Measurements from ENCODE around the gene MINDY2. TPM values are rescaled to one million over a fixed set of nuclear protein-coding genes. Genes with fewer than 3 reads are reported as not detected.

MINDY2 gene
- total RNA-seq, 4 donors from 2014 or later = 17.2 to 62.1 (median 27.7) TPM

DNA sequence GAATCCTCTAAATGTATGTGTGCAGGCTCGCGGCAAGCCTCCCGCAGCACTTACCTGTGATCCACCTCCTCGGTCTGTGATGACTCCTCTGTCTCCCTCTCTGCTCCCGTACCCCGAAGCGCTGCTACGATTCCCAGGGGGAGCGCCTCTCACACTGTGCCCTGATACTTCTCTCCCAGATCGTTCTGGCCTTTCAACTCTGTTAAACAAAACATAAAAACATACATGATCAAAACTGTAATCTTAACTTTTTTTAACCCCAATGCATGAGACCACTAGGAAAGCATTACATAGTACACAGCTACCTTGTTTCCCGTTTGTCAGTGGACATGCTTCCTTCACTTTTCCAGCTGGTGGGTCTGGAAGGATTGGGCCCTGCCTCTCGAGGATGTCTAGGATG, 115.8 kb downstream of the MINDY2 start:
- Histone ChIP-seq H3K4me1 (no peaks in the 10 kb centered on the region), H3K27me3 (no peaks in the 10 kb centered on the region), H3K36me3 (no peaks in the 10 kb centered on the region), H3K4me3 (no peak overlapping the region), H3K27ac (no peak overlapping the region), H3K9me3 (no peaks in the 10 kb centered on the region)
- intact Hi-C loops (cut with DNase I; ENCODE audit: low total_unique reads) = no loop called here
- no peak for DNase-seq
- no peak for TF ChIP-seq POLR2A (IDR thresholded peaks at IDR 0.05)
- TF ChIP-seq, protein P1, sequence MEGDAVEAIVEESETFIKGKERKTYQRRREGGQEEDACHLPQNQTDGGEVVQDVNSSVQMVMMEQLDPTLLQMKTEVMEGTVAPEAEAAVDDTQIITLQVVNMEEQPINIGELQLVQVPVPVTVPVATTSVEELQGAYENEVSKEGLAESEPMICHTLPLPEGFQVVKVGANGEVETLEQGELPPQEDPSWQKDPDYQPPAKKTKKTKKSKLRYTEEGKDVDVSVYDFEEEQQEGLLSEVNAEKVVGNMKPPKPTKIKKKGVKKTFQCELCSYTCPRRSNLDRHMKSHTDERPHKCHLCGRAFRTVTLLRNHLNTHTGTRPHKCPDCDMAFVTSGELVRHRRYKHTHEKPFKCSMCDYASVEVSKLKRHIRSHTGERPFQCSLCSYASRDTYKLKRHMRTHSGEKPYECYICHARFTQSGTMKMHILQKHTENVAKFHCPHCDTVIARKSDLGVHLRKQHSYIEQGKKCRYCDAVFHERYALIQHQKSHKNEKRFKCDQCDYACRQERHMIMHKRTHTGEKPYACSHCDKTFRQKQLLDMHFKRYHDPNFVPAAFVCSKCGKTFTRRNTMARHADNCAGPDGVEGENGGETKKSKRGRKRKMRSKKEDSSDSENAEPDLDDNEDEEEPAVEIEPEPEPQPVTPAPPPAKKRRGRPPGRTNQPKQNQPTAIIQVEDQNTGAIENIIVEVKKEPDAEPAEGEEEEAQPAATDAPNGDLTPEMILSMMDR (IDR thresholded peaks at IDR 0.05) = no peak

DNA sequence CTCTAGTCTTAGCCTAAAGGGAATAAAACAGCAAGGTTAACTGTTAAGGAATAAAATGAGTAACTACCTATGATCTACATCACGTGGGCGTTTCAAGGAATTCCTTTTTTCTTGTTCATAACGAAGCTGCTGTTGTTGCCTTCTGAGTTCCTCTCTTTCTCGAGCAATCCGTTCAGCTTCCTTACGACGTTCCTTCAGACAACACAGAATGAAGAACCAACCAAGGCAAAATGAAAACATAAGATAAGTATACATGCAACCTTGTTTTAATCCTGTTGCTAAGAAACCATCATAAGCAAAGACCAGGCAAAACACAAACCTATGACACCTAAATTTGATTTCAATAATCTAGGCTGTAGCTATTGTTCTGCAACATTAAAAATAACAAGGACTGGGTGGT, 118.3 kb downstream of the MINDY2 start:
- Histone ChIP-seq H3K36me3 (no peaks in the 10 kb centered on the region), H3K9me3 (no peaks in the 10 kb centered on the region), H3K27me3 (no peaks in the 10 kb centered on the region), H3K4me3 (no peak overlapping the region), H3K27ac (no peak overlapping the region), H3K4me1 (no peaks in the 10 kb centered on the region)
- TF ChIP-seq, protein P1 (IDR thresholded peaks at IDR 0.05) = no peak
- no peak for TF ChIP-seq POLR2A (IDR thresholded peaks at IDR 0.05)
- intact Hi-C loops (cut with DNase I; ENCODE audit: low total_unique reads) = no loop called here
- DNase-seq = no peak

DNA sequence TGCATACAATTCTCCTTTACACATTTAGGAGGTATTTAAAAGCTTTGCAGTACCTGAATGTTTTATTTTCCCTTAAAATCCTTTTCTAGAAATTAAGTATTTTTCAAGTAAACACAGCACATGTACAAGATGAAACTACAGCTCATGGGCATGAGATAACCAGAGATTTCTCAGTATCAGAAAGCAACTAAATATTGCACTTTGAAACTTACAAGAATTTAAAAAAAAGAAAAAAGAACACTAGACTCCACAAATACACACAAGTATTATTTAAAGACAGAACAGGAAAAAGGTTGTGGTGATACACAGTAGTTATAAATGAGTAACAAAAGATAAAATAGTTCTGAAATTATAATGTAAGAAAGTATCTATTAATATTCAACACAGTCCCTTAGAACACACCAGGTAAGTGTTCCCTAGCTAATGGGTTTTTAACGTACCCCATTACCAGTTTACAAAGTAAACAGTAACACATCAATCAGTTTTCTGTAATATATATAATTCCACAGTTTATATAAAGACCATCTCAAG, 127.1 kb downstream of the MINDY2 start:
- TF ChIP-seq, protein P1 (IDR thresholded peaks at IDR 0.05) = no peak
- TF ChIP-seq POLR2A (IDR thresholded peaks at IDR 0.05) = no peak
- intact Hi-C loops (cut with DNase I; ENCODE audit: low total_unique reads) = no loop called here

DNA sequence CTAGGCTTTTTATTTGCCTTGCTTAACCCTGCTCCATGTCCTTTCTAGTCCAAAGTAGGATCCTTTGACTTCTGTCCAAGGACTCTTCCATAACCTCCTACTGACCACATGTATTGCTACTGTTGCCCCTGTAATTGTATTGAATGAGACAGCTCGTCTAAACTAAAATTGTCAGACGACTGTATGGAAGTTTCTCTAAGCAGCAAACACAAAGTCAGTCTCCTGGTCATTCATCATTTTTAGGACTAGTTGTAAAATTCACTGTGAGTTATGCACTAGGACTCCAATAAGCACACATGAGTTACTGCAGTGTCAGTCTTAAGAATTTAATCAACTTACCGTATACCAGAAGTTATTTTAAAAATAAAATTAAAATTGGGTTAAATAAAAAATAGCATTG, 129.5 kb downstream of the MINDY2 start:
- H3K4me3 ChIP-seq = no peak overlapping the region
- H3K9me3 ChIP-seq = no peaks in the 10 kb centered on the region
- H3K27ac ChIP-seq = no peak overlapping the region
- no peaks in the 10 kb centered on the region for H3K4me1 ChIP-seq
- no peaks in the 10 kb centered on the region for H3K36me3 ChIP-seq
- no peaks in the 10 kb centered on the region for H3K27me3 ChIP-seq
- no peak for DNase-seq
- no peak for TF ChIP-seq POLR2A (IDR thresholded peaks at IDR 0.05)
- TF ChIP-seq, protein P1 (IDR thresholded peaks at IDR 0.05) = no peak
- intact Hi-C loops (cut with DNase I; ENCODE audit: low total_unique reads) = no loop called here

More for the DNA sequence above, 127.1 kb downstream of the MINDY2 start:
- no peaks in the 10 kb centered on the region for H3K27me3 ChIP-seq
- H3K27ac ChIP-seq = no peak overlapping the region
- no peak overlapping the region for H3K4me3 ChIP-seq
- DNase-seq = no peak
- no peaks in the 10 kb centered on the region for H3K9me3 ChIP-seq
- no peaks in the 10 kb centered on the region for H3K36me3 ChIP-seq
- no peaks in the 10 kb centered on the region for H3K4me1 ChIP-seq

DNA sequence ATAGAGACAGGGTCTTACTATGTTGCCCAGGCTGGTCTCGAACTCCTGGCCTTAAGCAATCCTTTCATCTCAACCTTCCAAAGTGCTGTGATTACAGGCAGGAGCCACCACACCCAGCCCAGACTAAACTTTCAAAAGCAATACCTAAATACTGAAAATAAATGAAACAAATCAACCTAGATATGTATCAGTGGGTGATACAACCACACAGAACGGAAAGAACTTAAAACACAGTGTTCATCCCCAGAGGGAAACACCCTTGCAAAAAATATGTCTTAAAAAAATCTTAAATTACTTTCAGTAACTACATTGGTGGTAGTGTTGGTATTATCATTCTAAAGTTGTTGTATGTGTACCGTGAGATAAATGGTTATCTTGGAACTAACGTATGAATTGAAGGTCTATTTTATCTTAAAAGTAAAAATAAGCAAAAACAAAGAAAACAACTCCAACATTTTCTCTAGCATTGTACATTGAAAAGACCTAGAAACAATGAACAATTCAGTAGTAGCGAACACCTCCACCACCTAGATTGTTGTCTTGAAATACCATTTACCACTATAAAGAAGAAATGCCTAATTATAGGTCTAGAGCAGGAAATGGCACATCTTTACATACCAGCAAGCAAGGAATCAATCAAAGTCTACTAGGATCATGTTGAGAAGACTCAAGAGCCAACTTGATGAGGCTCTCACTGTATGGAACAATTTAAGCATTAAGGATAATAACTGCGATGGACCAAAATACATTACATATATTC, 137.6 kb downstream of the MINDY2 start:
- Histone ChIP-seq H3K27me3 (no peaks in the 10 kb centered on the region), H3K36me3 (no peaks in the 10 kb centered on the region), H3K4me1 (no peaks in the 10 kb centered on the region), H3K9me3 (no peaks in the 10 kb centered on the region), H3K4me3 (no peak overlapping the region), H3K27ac (no peak overlapping the region)
- DNase-seq = no peak
- intact Hi-C loops (cut with DNase I; ENCODE audit: low total_unique reads) = no loop called here
- TF ChIP-seq, protein P1 (IDR thresholded peaks at IDR 0.05) = no peak
- no peak for TF ChIP-seq POLR2A (IDR thresholded peaks at IDR 0.05)
